Measurements from ENCODE around the gene XRCC6.
"Not testable (repeated sequence)": the region's sequence is repeated elsewhere in the genome, so short reads cannot be mapped to it uniquely, and the experiment has no call there.

The XRCC6 gene

DNA sequence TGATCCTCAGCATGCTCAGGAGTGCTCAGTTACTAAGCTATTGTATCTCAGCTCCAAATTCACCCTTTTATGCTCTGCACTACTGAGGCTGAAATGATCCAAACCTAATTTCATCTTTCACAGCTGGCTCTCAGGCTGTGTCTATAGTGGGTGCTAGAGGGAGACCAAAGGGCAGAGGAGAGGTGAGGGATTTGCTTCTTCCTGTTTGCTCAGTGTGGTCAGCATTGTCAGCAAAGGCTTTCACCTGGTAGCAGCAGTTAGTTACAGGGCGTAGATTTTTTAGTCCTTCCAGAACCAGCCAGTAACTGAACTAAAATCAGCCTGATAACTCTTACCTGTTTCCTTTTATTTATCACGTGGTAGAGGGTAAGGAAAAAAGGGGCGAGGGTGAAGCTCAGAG lies 33.2 kb downstream of the XRCC6 start:
- DNase-seq = no peak

GRCh38 chr22:41656556-41656955 lies 35.5 kb downstream of the XRCC6 start:
- no peak for DNase-seq

GRCh38 chr22:41657709-41658108 lies 36.6 kb downstream of the XRCC6 start:
- no peak for DNase-seq

- DNase-seq = no peak
Measured at GRCh38 chr22:41658869-41659268, 37.8 kb downstream of the XRCC6 start.

DNA sequence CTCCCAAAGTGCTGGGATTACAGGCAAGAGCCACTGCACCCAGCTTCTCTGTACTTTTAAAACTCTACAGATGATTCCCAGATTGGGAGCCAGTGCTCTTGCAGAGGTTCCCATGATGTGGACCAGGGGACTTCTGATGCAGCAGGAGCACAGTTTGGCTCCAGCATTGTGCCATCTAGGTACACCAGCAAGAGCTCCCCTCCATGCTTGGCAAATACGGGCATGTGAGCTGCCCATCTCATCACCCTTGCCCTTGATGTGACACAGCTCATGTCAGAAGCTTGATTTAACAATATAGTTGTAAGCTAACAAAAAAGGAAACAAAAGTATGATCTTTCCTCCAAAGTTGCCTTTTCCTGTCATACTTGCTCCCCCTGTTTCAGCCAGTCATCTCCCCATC lies 38.8 kb downstream of the XRCC6 start:
- DNase-seq = no peak

- no peak for DNase-seq
Measured at GRCh38 chr22:41660416-41660815, 39.3 kb downstream of the XRCC6 start.

- no peak for DNase-seq
Measured at GRCh38 chr22:41661088-41661487, 40.0 kb downstream of the XRCC6 start.

- DNase-seq = no peak
Measured at GRCh38 chr22:41661713-41662112, 40.6 kb downstream of the XRCC6 start.

GRCh38 chr22:41663594-41663993 lies 42.5 kb downstream of the XRCC6 start:
- not testable (repeated sequence) for DNase-seq

DNA sequence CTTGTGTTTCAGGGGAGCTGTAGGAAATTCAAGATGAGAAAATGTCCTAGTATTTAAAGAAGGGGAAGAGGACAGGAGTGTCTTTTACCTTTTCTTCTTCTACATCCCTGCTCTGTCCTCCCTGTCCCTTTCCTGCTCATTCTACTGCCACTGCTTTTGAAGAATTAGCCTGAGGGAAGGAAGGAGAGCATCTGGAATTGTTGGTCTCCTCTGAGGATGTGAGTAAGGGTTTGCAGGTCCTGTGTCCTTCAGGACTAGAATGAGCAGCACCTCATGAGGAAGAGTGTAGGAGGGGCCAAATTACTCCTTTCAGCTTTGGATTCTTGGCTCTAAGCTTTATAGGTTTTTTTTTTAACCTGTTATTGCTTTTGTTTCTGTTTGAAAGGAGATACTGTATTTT lies 43.4 kb downstream of the XRCC6 start:
- DNase-seq = no peak

DNA sequence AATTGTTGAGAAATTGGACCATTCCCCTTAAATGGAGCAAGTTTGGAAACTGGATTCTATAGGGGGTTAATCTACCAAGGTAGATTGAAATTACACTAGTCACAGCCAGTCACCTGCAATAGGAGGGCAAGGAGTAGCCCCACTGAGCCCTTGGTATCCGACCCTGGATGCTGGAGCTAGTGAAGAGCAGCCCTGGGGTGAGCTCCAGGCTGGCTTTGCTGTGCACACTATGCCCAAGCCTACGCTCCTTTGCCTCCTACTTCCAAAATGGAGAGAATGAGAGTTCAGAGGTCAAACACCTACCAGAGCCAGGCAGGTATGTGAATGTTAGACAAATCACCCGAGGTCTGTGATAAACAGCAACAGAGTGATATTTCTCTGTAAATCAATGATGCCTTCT lies 43.9 kb downstream of the XRCC6 start:
- no peak for DNase-seq

GRCh38 chr22:41668971-41669911 lies 48.1 kb downstream of the XRCC6 start:
- DNase-seq = no peak

GRCh38 chr22:41672096-41672495 lies 51.0 kb downstream of the XRCC6 start:
- DNase-seq = not testable (repeated sequence)

- no peak for DNase-seq
Measured at GRCh38 chr22:41672780-41673509, 51.9 kb downstream of the XRCC6 start.

- DNase-seq = no peak
Measured at GRCh38 chr22:41674846-41675340, 53.8 kb downstream of the XRCC6 start.

- no peak for DNase-seq
Measured at GRCh38 chr22:41676134-41676533, 55.0 kb downstream of the XRCC6 start.

DNA sequence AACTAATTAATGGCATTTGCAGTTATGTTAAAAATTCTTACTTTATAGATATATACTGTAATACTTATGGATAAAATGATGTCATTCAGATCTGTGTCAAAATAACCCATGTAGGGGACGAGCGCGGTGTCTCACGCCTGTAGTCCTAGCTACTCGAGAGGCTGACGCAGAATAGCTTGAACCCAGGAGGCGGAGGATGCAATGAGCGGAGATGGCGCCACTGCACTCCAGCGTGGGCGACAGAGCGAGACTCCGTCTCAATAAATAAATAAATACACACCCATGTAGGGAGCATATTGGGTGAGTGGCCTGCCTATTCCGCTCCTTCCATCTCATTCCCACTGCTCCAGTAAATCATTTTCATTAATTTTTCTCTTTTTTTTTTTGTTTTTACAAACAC lies 60.5 kb downstream of the XRCC6 start:
- DNase-seq = no peak

- DNase-seq = no peak
Measured at GRCh38 chr22:41682033-41682807, 61.1 kb downstream of the XRCC6 start.

DNA sequence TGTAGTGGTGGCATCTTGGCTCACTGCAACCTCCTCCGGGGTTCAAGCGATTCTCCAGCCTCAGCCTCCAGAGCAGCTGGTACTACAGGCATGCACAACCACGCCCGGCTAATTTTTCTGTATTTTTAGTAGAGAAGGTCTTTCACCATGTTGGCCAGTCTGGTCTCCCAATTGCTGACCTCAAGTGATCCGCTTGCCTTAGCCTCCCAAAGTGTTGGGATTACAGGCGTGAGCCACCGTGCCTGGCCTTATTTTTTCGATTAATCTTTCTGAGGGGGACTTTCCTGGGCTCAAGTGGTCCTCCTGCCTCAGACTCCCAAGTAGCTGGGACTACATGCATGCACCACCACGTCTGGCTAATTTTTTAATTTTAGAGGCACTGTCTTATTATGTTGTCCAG lies 62.0 kb downstream of the XRCC6 start:
- no peak for DNase-seq

- no peak for DNase-seq
Measured at GRCh38 chr22:41683616-41684015, 62.5 kb downstream of the XRCC6 start.

GRCh38 chr22:41684194-41684593 lies 63.1 kb downstream of the XRCC6 start:
- no peak for DNase-seq

- not testable (repeated sequence) for DNase-seq
Measured at GRCh38 chr22:41686890-41687289, 65.8 kb downstream of the XRCC6 start.

GRCh38 chr22:41687901-41688364 lies 66.8 kb downstream of the XRCC6 start:
- DNase-seq = no peak
